ENCODE data around the gene EFEMP1.

The EFEMP1 gene, protein sequence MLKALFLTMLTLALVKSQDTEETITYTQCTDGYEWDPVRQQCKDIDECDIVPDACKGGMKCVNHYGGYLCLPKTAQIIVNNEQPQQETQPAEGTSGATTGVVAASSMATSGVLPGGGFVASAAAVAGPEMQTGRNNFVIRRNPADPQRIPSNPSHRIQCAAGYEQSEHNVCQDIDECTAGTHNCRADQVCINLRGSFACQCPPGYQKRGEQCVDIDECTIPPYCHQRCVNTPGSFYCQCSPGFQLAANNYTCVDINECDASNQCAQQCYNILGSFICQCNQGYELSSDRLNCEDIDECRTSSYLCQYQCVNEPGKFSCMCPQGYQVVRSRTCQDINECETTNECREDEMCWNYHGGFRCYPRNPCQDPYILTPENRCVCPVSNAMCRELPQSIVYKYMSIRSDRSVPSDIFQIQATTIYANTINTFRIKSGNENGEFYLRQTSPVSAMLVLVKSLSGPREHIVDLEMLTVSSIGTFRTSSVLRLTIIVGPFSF

DNA sequence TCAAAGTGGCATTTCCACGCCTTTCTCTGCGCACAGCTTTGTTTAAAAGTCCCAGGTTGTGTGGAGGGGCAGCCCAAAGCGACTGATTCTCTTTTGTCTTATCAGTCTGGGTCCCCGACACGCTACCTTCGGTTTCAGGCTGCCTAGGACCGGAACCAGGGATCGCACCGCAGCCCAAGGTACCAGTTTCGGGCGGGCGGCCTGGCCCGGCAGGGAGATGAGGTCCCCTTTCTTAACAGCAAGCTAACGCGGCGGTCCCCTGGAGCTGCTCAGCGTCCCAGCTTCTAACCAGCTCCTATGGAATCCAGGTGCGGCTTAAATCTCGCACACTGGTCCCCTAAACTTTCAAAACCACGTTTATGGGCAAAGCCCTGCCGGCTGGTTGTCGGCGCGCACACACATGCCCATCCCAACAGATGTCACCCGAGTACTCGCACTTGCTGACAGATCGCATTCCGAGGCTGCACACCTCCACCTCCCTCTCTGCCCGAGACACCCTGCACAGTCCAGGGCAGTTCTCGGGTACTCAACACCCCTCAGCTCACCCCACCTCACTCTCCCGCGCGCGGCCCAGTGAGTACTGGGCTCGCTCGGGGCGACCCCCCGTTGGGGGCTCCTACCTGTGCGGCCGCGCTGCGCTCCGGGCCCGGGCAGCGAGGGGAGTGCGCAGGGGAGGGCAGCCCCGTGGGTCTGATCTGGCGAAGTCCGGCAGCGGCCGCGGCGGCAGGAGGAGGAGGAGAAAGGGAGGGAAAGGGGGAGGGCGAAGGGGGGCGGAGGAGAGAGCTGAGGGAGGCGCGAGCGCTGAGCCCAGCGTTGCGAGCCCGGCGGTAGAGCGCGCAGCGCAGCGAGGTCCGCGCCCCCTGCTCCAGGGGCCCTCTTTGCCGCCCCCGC, at the start of gene EFEMP1:
EFEMP1 (minus strand) TSS at position 692 of the 891 bp plus-strand sequence. CDS start 1,342 bp downstream, outside the sequence.
- no peak for DNase-seq

DNA sequence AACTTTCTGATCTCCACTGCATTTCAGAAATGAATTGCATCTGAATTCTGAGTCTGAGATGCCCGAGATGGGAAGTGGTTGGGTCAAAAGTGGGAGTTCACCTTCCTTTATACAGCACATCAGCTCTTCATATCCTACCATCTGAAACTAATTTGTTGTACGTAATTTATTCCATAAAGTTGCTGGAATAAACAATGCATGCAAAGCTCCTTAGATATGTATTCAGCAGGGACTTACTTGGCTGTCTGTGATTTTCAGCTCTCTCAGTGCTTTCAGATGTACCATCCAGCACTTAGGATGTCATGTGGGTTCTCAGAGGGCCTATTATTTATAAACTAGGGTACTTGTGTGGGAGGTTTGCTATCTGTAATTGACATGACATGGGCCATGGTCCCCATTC, 46.9 kb upstream of the EFEMP1 start:
- DNase-seq, result no peak

DNA sequence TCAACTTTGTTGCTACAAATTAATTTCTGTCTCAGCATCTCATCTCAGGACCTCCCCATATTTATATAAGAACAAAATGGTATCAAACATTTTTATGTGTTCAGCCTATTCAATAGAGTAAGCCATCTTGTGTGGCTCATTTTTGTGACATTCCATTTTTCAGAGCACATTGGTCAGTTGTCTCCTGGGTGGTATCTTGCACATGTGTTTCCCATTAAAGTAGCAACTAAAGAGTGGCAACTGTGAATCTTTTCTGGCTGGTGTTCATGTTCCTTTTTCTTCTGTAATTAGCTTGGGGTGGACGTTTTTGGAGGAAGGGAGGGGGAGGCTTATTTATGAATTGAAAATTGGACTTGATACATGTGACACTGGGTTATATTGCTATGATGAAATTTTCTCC, 45.4 kb upstream of the EFEMP1 start:
- DNase-seq, result no peak

DNA sequence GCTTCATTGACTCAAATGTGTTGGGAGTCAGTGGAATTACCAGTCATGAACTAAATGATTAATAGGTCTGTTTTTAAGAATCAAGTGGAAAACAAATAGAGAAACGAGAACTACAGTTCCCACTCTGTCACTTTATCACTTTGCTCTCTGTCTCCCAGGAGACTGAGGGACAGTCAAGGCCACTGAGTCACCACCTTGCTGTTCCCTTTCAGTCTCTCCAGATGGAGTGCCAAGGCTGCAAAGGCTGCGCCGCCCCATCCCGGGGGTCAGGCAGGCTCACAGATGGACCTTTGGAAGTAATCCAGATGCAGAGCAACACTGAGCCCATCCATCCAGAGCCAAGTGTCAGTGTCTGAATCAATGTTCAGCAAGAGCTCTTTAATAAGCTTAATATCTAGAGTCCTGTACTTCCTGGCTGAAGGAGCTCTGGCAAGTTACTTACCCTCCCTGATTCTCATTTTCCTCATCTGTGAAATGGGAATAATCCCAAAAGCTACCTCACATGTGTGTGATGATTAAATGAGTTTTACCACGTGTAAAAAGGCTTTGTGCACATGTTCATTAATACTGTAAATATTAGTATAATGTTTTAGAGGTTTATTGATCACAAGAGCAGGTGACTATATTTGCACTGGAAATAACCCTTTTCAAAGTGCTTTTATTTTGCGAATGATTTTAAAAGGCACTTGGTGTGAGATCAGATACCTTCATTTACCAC, 43.0 kb upstream of the EFEMP1 start:
- DNase-seq, result no peak

DNA sequence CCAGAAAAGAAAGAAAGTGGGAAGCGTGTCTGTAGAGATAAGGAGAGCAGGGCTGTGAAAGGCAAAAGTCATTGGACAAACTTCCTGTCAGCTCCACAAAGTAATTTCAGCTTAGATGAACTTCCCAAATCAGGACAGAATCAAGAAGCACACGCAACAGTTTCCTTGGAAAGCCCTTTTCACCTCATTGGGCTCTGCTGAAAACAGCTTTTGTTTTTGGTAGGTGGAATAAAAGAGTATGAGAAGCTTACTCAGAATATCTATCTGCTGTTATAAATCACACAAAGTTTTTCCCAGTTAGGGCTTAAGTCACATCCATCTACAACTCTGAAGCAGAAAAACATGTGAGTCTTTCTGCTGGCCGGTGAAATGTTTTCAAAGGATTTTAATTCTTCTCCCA, 42.4 kb upstream of the EFEMP1 start:
- no peak for DNase-seq

DNA sequence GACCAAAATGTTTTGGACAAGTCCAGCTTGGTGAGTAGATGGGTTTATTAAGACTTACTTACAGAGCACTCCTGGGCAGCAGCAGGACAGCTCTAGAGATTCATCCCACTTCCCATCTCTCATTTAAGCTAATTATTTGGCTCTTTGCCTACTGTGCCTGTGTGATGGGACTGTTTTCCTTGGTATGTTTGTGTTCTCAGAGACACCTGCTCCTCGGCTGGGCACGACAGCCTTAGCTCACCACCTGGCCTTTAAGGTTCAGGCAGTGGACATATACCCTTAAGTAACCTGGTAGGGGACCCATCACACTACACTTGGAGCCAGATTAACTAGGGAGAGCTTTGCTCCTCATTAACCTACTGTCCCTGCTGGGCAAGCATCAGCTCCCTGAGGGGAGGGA, 41.7 kb upstream of the EFEMP1 start:
- DNase-seq, result peak; percentile 18

DNA sequence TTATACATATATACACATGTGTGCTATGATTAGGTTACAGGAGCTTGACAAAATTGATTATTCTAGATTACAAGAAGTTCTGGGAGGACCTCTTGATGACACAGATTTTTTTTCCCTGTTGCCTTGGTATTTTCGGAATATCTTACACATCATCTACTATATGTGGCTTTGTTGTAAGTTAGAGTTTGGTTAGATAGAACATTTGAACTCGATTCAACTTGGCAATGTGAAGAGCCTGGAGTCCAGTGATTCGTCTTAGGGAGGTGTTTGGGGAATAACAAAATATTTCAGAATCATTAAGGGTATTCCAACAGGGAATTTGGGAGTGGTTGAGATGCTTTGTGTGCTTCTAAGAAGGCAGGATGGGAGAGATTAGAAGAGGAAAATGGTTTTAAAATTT, 39.3 kb upstream of the EFEMP1 start:
- no peak for DNase-seq

DNA sequence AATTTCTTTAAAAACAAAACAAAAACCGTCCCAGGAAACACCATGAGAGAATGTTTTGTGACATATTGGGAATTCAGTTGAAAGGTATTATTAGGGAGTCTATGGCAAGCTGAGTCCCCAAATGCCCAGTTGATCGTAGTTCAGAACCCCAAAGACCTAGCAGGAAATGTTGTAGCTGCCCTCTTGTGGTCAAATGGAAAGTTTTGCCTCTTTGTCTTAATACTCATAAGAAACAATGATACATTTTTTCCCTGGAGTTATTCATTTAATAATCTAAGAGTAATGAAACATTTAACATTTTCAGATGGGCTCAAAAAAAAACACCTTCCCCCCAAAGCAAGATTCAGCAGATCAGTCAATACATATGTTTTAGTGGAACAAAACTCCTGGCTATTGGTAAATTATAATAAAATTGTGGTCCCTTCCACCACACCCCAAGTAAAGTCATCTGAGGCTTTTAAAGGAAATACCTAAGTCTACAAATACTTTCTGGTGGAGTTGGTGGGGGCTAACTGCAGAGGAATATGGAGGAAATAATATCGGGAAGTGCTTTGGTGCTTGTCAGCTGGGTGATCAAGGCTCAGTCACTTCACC, 37.8 kb upstream of the EFEMP1 start:
- peak; percentile 51 for DNase-seq

DNA sequence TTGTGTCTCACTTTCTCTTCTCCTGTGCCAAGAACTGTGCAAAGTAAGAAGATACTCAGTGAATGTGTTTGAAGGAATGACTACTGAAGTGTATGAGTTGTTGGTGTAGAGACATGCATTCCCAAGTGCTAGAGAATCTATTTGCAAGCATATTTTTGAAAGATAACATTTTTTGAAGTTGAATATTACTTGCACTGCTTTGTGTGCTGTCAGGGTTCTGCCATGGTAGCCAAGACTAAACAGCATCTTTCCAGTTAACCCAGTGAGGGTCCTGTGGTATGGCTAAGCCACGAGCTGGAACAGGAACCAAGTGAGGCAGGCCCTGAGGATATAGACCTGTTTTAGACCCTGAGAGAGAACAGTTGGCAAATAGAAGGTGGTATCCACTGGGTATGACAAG, 35.2 kb upstream of the EFEMP1 start:
- DNase-seq, result no peak

DNA sequence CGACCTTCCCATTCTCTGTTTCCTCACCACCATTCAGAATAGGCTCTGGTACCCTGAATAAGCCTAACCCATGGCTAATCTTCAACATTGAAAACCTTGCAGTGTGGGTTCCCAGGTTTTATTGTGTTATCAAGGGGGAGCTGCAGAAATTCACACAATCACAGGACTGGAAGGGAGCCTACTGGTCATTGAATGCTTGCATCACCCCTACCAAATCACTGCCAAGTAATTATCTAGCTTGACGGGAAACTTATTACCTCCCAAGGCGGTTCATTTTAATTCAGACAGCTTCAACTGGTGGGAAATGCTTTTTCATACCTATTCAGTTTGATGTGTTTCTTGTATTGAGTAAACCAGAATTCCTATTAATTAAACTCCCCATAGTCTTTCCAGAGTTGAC, 33.6 kb upstream of the EFEMP1 start:
- no peak for DNase-seq

DNA sequence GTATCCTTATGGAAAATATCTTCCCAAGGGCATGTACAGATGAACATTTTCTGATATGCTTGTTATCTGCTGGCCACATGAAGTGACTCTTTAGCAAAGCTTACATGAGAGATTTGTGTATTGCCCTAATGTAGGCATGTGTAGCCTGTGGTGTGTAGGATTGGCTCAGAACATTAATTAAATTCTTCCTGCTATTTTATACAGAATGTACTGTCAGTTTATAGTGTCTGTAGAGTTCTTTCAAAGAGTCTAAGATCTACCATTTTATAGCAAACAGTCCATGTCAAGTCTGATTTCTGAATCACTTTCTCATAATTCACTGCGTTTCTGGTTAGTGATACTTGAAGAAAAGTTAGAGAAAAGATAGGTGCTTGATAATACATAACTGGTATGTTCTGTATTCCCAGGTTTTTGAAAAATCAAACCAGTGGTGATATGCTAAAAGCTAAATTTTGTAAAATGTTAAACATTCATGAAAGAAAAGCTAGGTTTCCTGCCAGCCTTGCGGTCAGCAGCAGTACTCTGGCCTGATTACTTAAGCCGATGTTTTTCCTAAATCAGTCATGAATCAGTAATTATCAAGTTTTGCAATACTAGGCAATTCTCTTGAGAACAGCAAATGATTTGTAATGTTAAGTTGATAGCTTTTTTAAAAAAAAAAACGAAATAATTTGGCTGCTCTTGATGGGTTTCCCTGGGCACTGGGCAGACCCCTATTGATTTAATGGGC, 30.9 kb upstream of the EFEMP1 start:
- DNase-seq, result no peak

DNA sequence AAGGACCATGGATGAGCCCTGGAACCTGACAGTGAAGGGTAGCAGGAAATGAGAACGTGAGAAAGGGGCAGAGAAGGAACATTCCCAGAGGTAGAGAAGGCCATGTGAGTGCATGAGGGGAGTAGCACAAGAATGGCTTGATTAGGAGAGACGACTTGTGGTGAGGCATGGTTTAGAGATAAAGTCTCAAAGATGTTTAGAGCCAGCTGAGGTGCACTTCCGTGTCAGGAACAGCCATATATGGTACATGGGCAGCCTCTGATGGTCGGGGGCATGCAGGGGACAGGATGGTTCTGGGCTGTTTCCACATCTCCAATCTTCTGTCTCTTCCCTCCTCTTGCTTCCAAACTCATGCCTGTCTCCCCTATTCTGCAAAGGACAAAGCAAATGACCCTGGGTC, 28.8 kb upstream of the EFEMP1 start:
- DNase-seq, result no peak

DNA sequence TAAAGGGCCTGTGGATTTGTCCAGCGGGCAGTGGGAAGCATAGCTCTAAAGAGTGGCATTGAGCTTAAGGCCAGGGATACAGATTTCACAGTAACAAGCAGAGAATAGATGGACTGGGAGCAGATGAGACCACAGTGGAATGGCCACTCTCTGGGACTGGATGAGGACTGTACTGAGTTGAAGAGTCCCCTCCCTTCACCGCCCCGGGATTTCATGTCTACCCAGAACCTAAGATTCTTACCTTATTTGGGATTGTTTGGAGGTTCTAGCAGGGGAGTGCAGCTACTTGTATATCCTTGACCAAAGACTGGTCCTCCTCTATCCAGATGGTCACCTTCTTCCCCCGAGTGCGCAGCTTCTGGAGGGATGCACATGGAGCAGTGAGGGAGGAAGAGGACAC, 28.0 kb upstream of the EFEMP1 start:
- no peak for DNase-seq

DNA sequence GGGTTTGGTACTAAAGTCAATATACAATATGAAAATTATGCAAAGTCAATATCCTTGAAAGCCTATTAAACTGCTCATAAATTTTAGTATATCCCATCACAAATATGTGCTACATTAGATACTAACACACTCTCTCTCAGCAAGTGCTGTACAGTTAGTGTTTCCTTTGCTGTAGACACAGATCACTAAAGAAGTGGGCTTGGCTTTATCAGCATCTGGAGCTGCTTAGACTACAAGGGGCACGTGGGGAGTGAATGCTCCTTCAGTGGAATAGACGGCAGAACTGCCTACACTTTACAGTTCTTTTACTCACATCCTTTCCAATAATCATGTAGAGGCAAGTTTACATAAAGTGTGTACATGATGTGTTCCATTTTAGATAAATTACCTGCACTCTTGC, 26.0 kb upstream of the EFEMP1 start:
- no peak for DNase-seq

DNA sequence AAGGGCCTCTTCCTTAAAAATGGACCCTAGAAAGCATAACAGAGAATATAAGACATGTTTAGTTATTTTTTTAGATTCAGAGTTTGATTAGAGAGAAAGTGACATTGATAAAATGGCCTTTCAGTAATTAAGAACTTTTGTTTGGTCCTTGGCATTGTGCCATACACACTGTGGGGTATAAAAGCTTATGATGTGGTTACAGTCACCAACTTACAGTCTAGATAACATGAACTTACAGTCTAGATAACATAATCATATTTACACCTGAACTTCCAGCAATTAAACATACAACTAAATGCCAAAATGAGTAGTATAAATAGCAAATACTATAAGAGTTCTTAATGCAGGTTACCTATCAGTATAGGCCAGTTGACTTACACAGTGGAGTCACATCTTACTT, 25.6 kb upstream of the EFEMP1 start:
- no peak for DNase-seq

DNA sequence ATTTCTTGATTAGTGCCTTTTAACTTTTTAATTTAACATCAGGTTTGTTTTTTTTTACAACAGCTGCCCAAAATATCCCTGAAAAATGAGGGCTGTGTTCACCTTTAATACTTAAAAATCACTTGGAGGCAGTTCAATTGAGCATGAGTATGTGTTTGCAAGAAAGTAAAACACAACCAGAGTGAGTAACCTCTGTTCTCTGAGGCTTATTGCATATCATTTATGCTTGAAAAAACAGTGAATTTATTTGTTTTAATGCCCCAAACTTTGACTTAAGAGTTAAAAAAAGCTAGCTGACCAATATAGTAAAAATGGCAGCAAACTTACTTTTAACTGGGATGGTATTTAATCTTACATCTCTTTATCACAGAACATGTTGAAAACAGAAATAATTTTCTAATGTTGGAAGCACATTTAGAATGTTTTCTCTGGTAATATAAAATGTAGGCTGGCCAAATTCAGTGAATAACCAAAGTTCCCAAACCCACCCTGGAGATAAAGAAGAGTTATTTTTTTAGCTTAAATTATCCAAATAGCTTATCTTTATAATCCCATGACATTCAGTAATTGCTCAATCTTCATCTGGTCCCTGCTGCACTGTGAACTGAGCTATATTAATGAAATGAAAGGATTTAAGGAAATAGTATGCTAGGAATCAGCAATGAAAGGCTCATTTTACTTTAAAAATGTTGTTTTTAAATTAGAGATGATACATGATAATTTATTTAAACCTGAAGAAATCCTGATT, 24.8 kb upstream of the EFEMP1 start:
- DNase-seq, result no peak

DNA sequence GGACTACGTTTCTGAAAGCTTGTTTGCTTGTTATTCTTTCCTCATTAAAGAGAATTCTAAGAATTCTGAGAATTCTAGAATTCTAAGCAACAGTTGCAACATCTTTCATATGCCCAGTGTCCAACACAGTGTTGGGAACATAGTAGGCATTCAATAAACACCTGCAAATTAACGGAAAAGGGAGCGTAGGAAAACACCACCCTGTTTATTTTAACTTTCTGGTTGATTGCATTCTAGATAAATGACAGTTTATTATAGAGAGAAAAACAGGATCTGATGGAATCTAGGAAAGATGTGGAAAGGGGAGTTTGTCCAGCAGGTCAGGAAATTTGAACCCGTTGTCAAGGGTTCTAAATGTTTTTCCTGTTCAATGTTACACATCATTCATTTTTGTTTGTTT, 24.2 kb upstream of the EFEMP1 start:
- DNase-seq, result no peak

DNA sequence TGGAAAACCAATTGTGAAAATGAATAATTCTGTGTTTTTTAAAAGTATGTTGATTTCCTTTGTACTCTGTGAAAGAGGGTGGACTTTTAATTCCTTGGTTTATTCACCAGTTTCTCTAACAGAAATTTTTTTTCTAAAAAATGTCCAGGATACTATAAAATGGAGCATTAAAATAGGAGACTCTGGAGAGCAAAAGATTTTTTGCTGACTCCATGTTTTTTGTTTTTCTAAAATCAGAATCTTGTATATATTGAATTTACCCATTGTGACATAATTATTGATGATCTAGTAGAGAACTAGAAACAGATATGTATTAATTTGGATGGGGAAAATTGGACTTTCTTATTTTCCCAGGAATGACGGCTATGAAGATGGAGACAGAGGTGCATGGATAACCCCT, 23.2 kb upstream of the EFEMP1 start:
- DNase-seq, result no peak

DNA sequence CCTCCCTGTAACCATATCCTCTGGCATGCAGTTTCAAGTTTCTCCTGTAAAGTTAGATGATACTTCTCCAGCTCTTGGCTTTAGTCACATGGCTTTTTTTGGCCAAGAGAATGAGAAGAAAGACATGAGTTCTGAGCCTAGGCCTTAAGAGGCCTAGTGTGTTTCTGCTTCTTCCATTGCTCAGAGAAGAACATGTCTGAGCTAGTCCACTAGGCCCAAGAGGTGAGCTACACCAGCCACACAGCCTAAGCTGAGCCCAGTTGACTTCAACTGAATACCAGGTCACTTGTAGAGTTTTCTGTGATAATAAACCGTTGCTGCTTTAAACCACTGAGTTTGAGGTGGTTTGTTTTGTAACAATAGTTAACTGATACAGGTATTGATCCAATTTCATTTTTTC, 19.9 kb upstream of the EFEMP1 start:
- DNase-seq, result no peak

DNA sequence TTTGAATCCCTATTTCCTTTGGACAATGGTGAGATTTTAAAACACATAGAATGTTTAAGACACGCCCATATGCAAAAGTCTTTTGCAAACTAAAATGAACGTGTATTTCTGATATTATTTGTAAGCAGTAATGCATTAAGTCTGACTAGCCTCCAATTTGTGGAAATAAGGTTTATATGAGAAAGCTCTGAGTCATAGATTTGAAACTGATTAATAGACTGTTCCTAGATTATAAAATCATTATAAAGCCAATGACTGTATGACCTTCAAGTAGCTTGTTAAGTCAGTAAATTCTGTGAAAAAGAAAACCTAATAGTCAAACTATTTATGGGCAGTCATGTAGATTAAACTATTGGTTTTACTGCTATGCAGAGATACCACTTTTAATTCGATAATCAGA, 12.8 kb upstream of the EFEMP1 start:
- no peak for DNase-seq

DNA sequence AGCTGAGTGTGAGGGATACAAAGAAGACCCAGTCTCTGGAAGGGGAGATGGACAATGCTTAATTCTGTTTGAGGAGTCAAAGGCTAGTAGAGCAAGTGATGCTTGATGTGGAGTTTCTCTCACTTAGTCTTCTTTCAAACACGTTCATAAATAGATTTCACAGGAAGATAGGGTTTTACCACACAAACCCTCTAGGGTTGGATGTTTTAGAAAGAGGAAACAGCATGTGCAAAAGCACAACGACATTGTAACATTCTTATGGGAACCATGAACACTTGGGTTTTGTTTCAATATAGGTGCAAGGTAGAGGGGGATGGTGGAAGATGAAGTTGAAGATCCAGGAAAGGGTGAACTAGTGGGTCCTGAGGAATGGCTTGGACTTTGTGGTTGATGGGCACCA, 10.8 kb upstream of the EFEMP1 start:
- no peak for DNase-seq

DNA sequence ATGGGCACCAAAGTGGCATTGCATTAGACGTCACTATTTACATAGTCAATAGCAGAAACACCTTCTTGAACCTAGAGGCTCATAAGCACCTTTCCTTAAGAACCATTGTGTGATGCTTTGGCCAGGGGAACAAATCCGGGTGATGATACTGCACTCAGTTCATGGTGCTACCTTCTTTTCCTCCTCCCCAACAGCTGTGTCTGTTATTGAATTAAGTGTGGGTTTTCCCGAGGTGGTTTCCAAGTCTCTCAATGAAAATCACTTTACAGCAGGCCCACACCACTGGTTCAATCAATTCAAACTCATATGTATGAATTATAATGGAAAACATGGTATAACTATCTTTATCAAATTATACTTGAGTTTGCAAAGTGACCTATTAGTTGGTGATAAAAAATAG, 9.3 kb upstream of the EFEMP1 start:
- no peak for DNase-seq

Data from SHP77 treated with DMSO at 0.1 percent for 48 hours (cell line).